Measurements from ENCODE around the gene C2orf66. TPM values are rescaled to one million over a fixed set of nuclear protein-coding genes. Genes with fewer than 3 reads are reported as not detected.

Gene C2orf66
- polyA plus RNA-seq, 1 donor from 2014 or later: 1.4 TPM

DNA sequence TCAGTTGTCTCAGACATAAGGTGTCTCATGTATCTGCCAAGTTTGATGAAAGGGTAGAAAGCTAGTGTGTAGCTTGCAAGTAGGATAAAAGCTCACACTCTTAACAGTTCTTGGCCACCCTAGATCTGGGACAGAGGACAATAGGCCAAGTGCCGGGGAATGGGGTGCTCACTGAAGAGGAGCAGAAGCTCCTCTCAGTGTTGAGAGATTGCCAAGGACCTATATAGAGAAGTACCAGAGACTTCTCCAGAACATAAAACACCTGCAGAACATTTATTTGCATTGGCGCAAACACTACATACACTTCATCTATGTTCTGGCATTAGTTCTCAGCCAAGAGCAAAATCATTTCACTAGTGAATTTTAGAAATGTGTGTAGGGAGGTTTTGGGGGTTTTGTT, 6.8 kb downstream of the C2orf66 start:
- Histone ChIP-seq H3K27ac (ENCODE audit: low read length) (no peak overlapping the region), H4K20me1 (ENCODE audit: insufficient read depth) (no peaks in the 10 kb centered on the region), H3K9ac (ENCODE audit: low read length) (no peak overlapping the region), H3K27me3 (ENCODE audit: insufficient read depth, low read depth, low read length) (no peaks in the 10 kb centered on the region), H3F3A (ENCODE audit: insufficient read depth, low read length, poor library complexity, severe bottlenecking) (no peaks in the 10 kb centered on the region), H3K4me3 (ENCODE audit: low read length) (no peak overlapping the region), H3K4me2 (ENCODE audit: low read length) (no peak overlapping the region), H3K79me2 (replicated peaks; ENCODE audit: insufficient read depth, low read length) (peaks cover 14% of the 10 kb centered on the region), H2AFZ (ENCODE audit: low read depth, low read length) (no peak overlapping the region), H3K36me3 (ENCODE audit: insufficient read depth, low read length) (no peaks in the 10 kb centered on the region), H3K9me2 (ENCODE audit: insufficient read depth, low read length) (no peaks in the 10 kb centered on the region), H3K9me3 (ENCODE audit: low read length) (no peaks in the 10 kb centered on the region)
- TF ChIP-seq EP300 (conservative IDR thresholded peaks at IDR 0.05; ENCODE audit: poor library complexity, severe bottlenecking) (no peak), POLR2AphosphoS5 (IDR thresholded peaks at IDR 0.05) (no peak), TAF1 (IDR thresholded peaks at IDR 0.05; ENCODE audit: low read depth) (no peak), RAD21 (conservative IDR thresholded peaks at IDR 0.05) (no peak), EZH2 (IDR thresholded peaks at IDR 0.05; ENCODE audit: borderline replicate concordance, insufficient read depth, low read length, poor library complexity, severe bottlenecking) (no peak), SMC3 (conservative IDR thresholded peaks at IDR 0.05; ENCODE audit: poor library complexity) (no peak), MXI1 (conservative IDR thresholded peaks at IDR 0.05; ENCODE audit: poor library complexity, severe bottlenecking) (no peak)
- TF ChIP-seq, protein P1, sequence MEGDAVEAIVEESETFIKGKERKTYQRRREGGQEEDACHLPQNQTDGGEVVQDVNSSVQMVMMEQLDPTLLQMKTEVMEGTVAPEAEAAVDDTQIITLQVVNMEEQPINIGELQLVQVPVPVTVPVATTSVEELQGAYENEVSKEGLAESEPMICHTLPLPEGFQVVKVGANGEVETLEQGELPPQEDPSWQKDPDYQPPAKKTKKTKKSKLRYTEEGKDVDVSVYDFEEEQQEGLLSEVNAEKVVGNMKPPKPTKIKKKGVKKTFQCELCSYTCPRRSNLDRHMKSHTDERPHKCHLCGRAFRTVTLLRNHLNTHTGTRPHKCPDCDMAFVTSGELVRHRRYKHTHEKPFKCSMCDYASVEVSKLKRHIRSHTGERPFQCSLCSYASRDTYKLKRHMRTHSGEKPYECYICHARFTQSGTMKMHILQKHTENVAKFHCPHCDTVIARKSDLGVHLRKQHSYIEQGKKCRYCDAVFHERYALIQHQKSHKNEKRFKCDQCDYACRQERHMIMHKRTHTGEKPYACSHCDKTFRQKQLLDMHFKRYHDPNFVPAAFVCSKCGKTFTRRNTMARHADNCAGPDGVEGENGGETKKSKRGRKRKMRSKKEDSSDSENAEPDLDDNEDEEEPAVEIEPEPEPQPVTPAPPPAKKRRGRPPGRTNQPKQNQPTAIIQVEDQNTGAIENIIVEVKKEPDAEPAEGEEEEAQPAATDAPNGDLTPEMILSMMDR (IDR thresholded peaks at IDR 0.05; ENCODE audit: poor library complexity, severe bottlenecking): no peak
- TF ChIP-seq, protein P2, sequence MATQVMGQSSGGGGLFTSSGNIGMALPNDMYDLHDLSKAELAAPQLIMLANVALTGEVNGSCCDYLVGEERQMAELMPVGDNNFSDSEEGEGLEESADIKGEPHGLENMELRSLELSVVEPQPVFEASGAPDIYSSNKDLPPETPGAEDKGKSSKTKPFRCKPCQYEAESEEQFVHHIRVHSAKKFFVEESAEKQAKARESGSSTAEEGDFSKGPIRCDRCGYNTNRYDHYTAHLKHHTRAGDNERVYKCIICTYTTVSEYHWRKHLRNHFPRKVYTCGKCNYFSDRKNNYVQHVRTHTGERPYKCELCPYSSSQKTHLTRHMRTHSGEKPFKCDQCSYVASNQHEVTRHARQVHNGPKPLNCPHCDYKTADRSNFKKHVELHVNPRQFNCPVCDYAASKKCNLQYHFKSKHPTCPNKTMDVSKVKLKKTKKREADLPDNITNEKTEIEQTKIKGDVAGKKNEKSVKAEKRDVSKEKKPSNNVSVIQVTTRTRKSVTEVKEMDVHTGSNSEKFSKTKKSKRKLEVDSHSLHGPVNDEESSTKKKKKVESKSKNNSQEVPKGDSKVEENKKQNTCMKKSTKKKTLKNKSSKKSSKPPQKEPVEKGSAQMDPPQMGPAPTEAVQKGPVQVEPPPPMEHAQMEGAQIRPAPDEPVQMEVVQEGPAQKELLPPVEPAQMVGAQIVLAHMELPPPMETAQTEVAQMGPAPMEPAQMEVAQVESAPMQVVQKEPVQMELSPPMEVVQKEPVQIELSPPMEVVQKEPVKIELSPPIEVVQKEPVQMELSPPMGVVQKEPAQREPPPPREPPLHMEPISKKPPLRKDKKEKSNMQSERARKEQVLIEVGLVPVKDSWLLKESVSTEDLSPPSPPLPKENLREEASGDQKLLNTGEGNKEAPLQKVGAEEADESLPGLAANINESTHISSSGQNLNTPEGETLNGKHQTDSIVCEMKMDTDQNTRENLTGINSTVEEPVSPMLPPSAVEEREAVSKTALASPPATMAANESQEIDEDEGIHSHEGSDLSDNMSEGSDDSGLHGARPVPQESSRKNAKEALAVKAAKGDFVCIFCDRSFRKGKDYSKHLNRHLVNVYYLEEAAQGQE (IDR thresholded peaks at IDR 0.05; ENCODE audit: borderline replicate concordance): no peak

DNA sequence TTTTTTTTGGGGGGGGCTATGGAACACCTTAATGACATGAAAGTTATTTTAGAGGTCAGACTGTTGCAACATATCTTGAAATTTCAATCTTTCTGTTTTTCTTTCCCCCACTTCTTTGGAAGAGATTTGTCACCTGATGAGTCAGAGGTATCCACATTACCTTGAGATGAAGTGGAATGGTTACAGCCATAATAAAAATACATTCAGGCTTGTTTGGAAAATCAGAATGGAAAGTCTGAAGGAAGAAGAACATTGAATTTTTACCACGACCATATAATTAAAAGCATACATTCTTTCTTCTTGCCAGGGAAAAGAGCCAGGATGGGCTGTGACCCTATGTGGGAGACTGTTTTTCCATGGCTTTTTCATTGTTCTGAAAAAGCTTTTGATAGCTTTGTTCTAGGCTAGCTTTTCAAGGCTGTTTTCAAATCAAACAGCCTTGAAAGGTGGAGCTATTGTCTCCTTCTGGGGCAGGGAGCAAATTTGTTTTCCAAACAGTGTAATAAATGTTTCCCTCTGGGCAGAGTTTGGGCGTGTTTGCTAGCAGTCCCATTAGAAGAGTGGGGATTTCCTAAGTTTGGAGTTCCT, 7.4 kb downstream of the C2orf66 start:
- Histone ChIP-seq H3K27ac (ENCODE audit: low read length) (no peak overlapping the region), H3K9ac (ENCODE audit: low read length) (no peak overlapping the region), H3K4me3 (ENCODE audit: low read length) (no peak overlapping the region), H3K27me3 (ENCODE audit: insufficient read depth, low read depth, low read length) (no peaks in the 10 kb centered on the region), H3K9me2 (ENCODE audit: insufficient read depth, low read length) (no peaks in the 10 kb centered on the region), H3K79me2 (replicated peaks; ENCODE audit: insufficient read depth, low read length) (peaks cover 14% of the 10 kb centered on the region), H3K9me3 (ENCODE audit: low read length) (no peaks in the 10 kb centered on the region), H3F3A (ENCODE audit: insufficient read depth, low read length, poor library complexity, severe bottlenecking) (no peaks in the 10 kb centered on the region), H3K4me2 (ENCODE audit: low read length) (no peak overlapping the region), H4K20me1 (ENCODE audit: insufficient read depth) (no peaks in the 10 kb centered on the region), H3K36me3 (ENCODE audit: insufficient read depth, low read length) (no peaks in the 10 kb centered on the region), H2AFZ (ENCODE audit: low read depth, low read length) (no peak overlapping the region)
- TF ChIP-seq RAD21 (conservative IDR thresholded peaks at IDR 0.05) (no peak), EZH2 (IDR thresholded peaks at IDR 0.05; ENCODE audit: borderline replicate concordance, insufficient read depth, low read length, poor library complexity, severe bottlenecking) (no peak), POLR2AphosphoS5 (IDR thresholded peaks at IDR 0.05) (no peak), SMC3 (conservative IDR thresholded peaks at IDR 0.05; ENCODE audit: poor library complexity) (no peak), TAF1 (IDR thresholded peaks at IDR 0.05; ENCODE audit: low read depth) (no peak), EP300 (conservative IDR thresholded peaks at IDR 0.05; ENCODE audit: poor library complexity, severe bottlenecking) (no peak), MXI1 (conservative IDR thresholded peaks at IDR 0.05; ENCODE audit: poor library complexity, severe bottlenecking) (no peak)
- TF ChIP-seq, protein P1 (IDR thresholded peaks at IDR 0.05; ENCODE audit: poor library complexity, severe bottlenecking): no peak
- TF ChIP-seq, protein P2 (IDR thresholded peaks at IDR 0.05; ENCODE audit: borderline replicate concordance): no peak

All from neural cell (in vitro differentiated cells).